Measurements from ENCODE around the gene ZBTB48. TPM values are rescaled to one million over a fixed set of nuclear protein-coding genes. Genes with fewer than 3 reads are reported as not detected.

Gene ZBTB48
- total and polyA plus RNA-seq, 4 donors: 21.6 to 41.3 (median 34.3) TPM

DNA sequence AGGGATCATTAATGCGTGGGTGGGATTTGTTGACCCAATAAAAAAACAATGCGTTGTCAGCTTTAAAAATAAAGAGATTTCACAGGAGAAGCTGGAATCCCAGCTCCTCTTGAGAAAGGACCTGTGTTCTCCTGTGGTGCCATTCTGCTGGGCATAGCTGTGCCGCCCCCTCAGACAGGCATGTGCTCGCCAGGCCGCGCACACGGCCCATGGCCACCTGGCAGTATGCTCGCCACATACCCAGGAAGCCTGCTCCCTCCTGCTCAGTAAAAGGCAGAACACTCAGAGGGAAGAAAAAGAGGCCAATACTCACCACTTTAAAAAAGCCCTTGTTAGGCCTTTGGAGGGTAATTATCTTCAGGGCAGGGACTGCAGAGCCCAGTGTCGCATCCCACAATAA, 58.0 kb downstream of the ZBTB48 start:
- peaks cover 9 to 57% (median 39%) of the 10 kb centered on the region in 4 donors for H3K36me3 ChIP-seq (ENCODE audit: control insufficient read depth in 4 of 4, insufficient read depth in 4 of 4, low read length in 4 of 4)
- no peak for DNase-seq

DNA sequence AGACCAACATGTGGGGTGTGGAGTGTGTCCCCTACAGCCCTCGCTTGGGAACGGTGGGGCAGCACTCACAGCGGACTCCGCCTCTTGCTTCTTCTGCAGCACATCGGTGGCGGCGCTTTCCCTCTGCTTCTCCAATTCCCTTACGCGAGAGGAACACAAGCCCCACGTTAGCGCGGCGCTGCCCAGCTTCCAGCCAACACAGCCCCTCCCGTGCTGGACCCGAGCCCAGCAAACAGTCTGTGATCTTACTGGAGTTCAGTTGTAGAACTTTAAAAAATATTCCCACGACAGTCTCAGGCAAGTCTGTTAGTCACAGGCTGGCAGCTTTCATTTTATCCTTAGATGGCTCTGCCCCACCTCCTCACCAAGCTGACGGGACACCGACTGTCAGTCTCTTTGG, 58.4 kb downstream of the ZBTB48 start:
- Histone ChIP-seq H3K36me3 (ENCODE audit: control insufficient read depth in 4 of 4, insufficient read depth in 4 of 4, low read length in 4 of 4) (peaks cover 4 to 56% (median 38%) of the 10 kb centered on the region in 4 donors), H3K4me3 (no peak overlapping the region), H3K27ac (ENCODE audit: low read depth in 1 of 2, low read length in 1 of 2) (no peak overlapping the region), H3K9me3 (ENCODE audit: control insufficient read depth in 4 of 4, insufficient read depth in 3 of 4, low read length in 3 of 4) (no peaks in the 10 kb centered on the region), H3K4me1 (ENCODE audit: control insufficient read depth in 5 of 5, insufficient read depth in 5 of 5, low read length in 5 of 5) (peaks cover 0 to 5% (median 0%) of the 10 kb centered on the region in 5 donors), H3K9ac (ENCODE audit: insufficient read depth in 1 of 2, low read length in 2 of 2) (no peak overlapping the region), H3K27me3 (ENCODE audit: control insufficient read depth in 3 of 3, insufficient read depth in 3 of 3, low read length in 2 of 3) (no peaks in the 10 kb centered on the region)
- DNase-seq (peak; percentile 69 to 89 (median 70)), ATAC-seq (ENCODE audit: insufficient read depth, low FRiP score) (no peak)
- TF ChIP-seq, protein P1, sequence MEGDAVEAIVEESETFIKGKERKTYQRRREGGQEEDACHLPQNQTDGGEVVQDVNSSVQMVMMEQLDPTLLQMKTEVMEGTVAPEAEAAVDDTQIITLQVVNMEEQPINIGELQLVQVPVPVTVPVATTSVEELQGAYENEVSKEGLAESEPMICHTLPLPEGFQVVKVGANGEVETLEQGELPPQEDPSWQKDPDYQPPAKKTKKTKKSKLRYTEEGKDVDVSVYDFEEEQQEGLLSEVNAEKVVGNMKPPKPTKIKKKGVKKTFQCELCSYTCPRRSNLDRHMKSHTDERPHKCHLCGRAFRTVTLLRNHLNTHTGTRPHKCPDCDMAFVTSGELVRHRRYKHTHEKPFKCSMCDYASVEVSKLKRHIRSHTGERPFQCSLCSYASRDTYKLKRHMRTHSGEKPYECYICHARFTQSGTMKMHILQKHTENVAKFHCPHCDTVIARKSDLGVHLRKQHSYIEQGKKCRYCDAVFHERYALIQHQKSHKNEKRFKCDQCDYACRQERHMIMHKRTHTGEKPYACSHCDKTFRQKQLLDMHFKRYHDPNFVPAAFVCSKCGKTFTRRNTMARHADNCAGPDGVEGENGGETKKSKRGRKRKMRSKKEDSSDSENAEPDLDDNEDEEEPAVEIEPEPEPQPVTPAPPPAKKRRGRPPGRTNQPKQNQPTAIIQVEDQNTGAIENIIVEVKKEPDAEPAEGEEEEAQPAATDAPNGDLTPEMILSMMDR (IDR thresholded peaks at IDR 0.05; ENCODE audit: control extremely low read depth, extremely low read depth): no peak
- 83 to 89% methylated on average over 18 of the region's 18 CpGs for WGBS, 2 donors

More for the DNA sequence above, 58.0 kb downstream of the ZBTB48 start:
- Histone ChIP-seq H3K9me3 (ENCODE audit: control insufficient read depth in 4 of 4, insufficient read depth in 3 of 4, low read length in 3 of 4) (no peaks in the 10 kb centered on the region), H3K27ac (ENCODE audit: low read depth in 1 of 2, low read length in 1 of 2) (no peak overlapping the region), H3K4me1 (ENCODE audit: control insufficient read depth in 5 of 5, insufficient read depth in 5 of 5, low read length in 5 of 5) (peaks cover 0 to 5% (median 0%) of the 10 kb centered on the region in 5 donors), H3K27me3 (ENCODE audit: control insufficient read depth in 3 of 3, insufficient read depth in 3 of 3, low read length in 2 of 3) (no peaks in the 10 kb centered on the region), H3K4me3 (no peak overlapping the region), H3K9ac (ENCODE audit: insufficient read depth in 1 of 2, low read length in 2 of 2) (no peak overlapping the region)
- WGBS, 2 donors: 94% methylated on average over 9 of the region's 9 CpGs
- no peak for ATAC-seq (ENCODE audit: insufficient read depth, low FRiP score)
- TF ChIP-seq, protein P1 (IDR thresholded peaks at IDR 0.05; ENCODE audit: control extremely low read depth, extremely low read depth): no peak

Small RNAs within 50 kb of the gene (small RNA-seq; reads per million reads assigned to genes)
- gene RNU6-731P (ENCODE audit: low replicate concordance): not detected

Other genes with a start within 250 kb of the ZBTB48 start
- 10 to 100 TPM in 1 of 2 donors, 1 to 10 TPM in 1; 8.8 to 37.4 TPM for gene ACOT7, start 186.2 kb upstream of the ZBTB48 start, total RNA-seq
- gene ACOT7, start 186.2 kb upstream of the ZBTB48 start, polyA plus RNA-seq: 10 to 100 TPM; 17.9 to 28.3 TPM
- gene HES2, start 160.1 kb upstream of the ZBTB48 start, total RNA-seq: 1 to 10 TPM in 1 of 2 donors, under 1 TPM in 1; 0.26 to 5.0 TPM
- gene HES2, start 160.1 kb upstream of the ZBTB48 start, polyA plus RNA-seq: 1 to 10 TPM in 1 of 2 donors, under 1 TPM in 1; 0.86 to 4.5 TPM
- gene ESPN, start 155.2 kb upstream of the ZBTB48 start, total RNA-seq: 10 to 100 TPM; 11.2 to 20.8 TPM
- gene ESPN, start 155.2 kb upstream of the ZBTB48 start, polyA plus RNA-seq: 1 to 10 TPM; 2.1 to 3.6 TPM
- gene TNFRSF25, start 113.8 kb upstream of the ZBTB48 start, total RNA-seq: 10 to 100 TPM; 11.2 to 19.8 TPM
- 10 to 100 TPM in 1 of 2 donors, 1 to 10 TPM in 1; 4.9 to 12.3 TPM for gene TNFRSF25, start 113.8 kb upstream of the ZBTB48 start, polyA plus RNA-seq
- gene PLEKHG5, start 88.3 kb upstream of the ZBTB48 start, total RNA-seq: 10 to 100 TPM; 11.2 to 22.9 TPM
- 1 to 10 TPM; 3.4 to 8.7 TPM for gene PLEKHG5, start 88.3 kb upstream of the ZBTB48 start, polyA plus RNA-seq
- 10 to 100 TPM; 26.4 to 29.4 TPM for gene NOL9, start 25.5 kb upstream of the ZBTB48 start, total RNA-seq
- gene NOL9, start 25.5 kb upstream of the ZBTB48 start, polyA plus RNA-seq: 1 to 10 TPM; 3.4 to 6.9 TPM
- under 1 TPM; 0.21 to 0.51 TPM for gene TAS1R1, start 24.7 kb upstream of the ZBTB48 start, total RNA-seq
- gene TAS1R1, start 24.7 kb upstream of the ZBTB48 start, polyA plus RNA-seq: under 1 TPM; 0.02 to 0.08 TPM
- gene KLHL21, start 22.9 kb downstream of the ZBTB48 start, total RNA-seq: 10 to 100 TPM; 16.0 to 31.3 TPM
- gene KLHL21, start 22.9 kb downstream of the ZBTB48 start, polyA plus RNA-seq: 10 to 100 TPM in 1 of 2 donors, 1 to 10 TPM in 1; 9.2 to 23.3 TPM
- 10 to 100 TPM in 1 of 2 donors, 1 to 10 TPM in 1; 8.9 to 20.6 TPM for gene PHF13, start 33.7 kb downstream of the ZBTB48 start, total RNA-seq
- gene PHF13, start 33.7 kb downstream of the ZBTB48 start, polyA plus RNA-seq: 1 to 10 TPM; 5.4 to 5.6 TPM
- gene THAP3, start 44.9 kb downstream of the ZBTB48 start, total RNA-seq: 10 to 100 TPM; 12.6 to 26.5 TPM
- 10 to 100 TPM; 17.8 to 23.8 TPM for gene THAP3, start 44.9 kb downstream of the ZBTB48 start, polyA plus RNA-seq
- gene DNAJC11, start 121.8 kb downstream of the ZBTB48 start, total RNA-seq: 10 to 100 TPM; 37.7 to 43.0 TPM
- gene DNAJC11, start 121.8 kb downstream of the ZBTB48 start, polyA plus RNA-seq: 10 to 100 TPM; 18.6 to 23.2 TPM
- gene CAMTA1, start 205.5 kb downstream of the ZBTB48 start, total RNA-seq: 10 to 100 TPM; 48.1 to 52.3 TPM
- 100 to 1,000 TPM in 1 of 2 donors, 10 to 100 TPM in 1; 52.3 to 140 TPM for gene CAMTA1, start 205.5 kb downstream of the ZBTB48 start, polyA plus RNA-seq